ENCODE measurements around the gene BMP4.

GRCh38 chr14:53983112-53983511, 26.5 kb upstream of the BMP4 start:
- TF ChIP-seq ZNF384 (IDR thresholded peaks at IDR 0.05; ENCODE audit: borderline replicate concordance, low read depth, low read length) (no peak), POLR2A (IDR thresholded peaks at IDR 0.05; ENCODE audit: low read depth, low read length) (no peak), ATF3 (IDR thresholded peaks at IDR 0.05; ENCODE audit: borderline replicate concordance, extremely low read depth, low read depth, low read length) (no peak), EP300 (IDR thresholded peaks at IDR 0.05; ENCODE audit: borderline replicate concordance in 1 of 2, control insufficient read depth in 1 of 2, low read depth in 2 of 2, low read length in 2 of 2) (no peak), CEBPB (IDR thresholded peaks at IDR 0.05; ENCODE audit: borderline replicate concordance in 1 of 2, low read depth in 2 of 2, low read length in 2 of 2) (no peak), CTCF (IDR thresholded peaks at IDR 0.05 in 2 of 3, conservative IDR thresholded peaks at IDR 0.05 in 1 of 3; ENCODE audit: control insufficient read depth in 2 of 3, extremely low read depth in 1 of 3, insufficient read depth in 1 of 3, low read depth in 3 of 3, low read length in 3 of 3) (no peak)

All from GM12878 (cell line).